Caco-2 (cell line): ENCODE data around the gene SORBS2. TPM values are rescaled to one million over a fixed set of nuclear protein-coding genes. Genes with fewer than 3 reads are reported as not detected.

Experiments
- BruUV-seq: library from RNA; stranded (reverse); fragments of 400-500 nt; replicated peaks from 2 replicates; lab custom pipeline; 2021; lab: Mats Ljungman, UMichigan
- CTCF ChIA-PET: fragments of 300-600 bp; sonication (Branson Sonifier 250); formaldehyde crosslinking; loops from one replicate; lab custom pipeline; 2022; ENCODE audit warnings: antibody characterized with exemption; lab: Charles Lee
- POLR2A ChIA-PET: fragments of 300-600 bp; sonication (Branson Sonifier 250); formaldehyde crosslinking; loops from one replicate; lab custom pipeline; 2022; ENCODE audit warnings: antibody characterized with exemption; lab: Charles Lee
- DNase-seq, 2 experiments: peaks; one replicate each; pipeline versions ENCODE4 v3.0.0 to v3.0.0-alpha.2; 2020 to 2022
- H3K27me3 ChIP-seq: replicated peaks from 2 replicates; pipeline ENCODE4 v1.6.0; 2011; ENCODE audit warnings: low read length; ENCODE audit not compliant: control insufficient read depth, insufficient read depth
- H3K36me3 ChIP-seq: 2 replicates; pipeline ENCODE4 v1.5.1; 2011; ENCODE audit warnings: low read length; ENCODE audit not compliant: control insufficient read depth, insufficient read depth
- H3K4me1 ChIP-seq: fragments of 250-450 bp; sonication (Bioruptor Pico); 2 replicates; pipeline ENCODE4 v1.5.1; 2020; ENCODE audit warnings: mild to moderate bottlenecking
- H3K4me3 ChIP-seq: 2 replicates; pipeline ENCODE4 v1.5.1; 2011; ENCODE audit warnings: low read depth, mild to moderate bottlenecking, control low read depth, low read length
- H3K9me3 ChIP-seq: fragments of 250-450 bp; sonication (Bioruptor Pico); 2 replicates; pipeline ENCODE4 v1.5.1; 2020; ENCODE audit warnings: mild to moderate bottlenecking, moderate library complexity
- H3K27ac Mint-ChIP-seq: one replicate; pipeline ENCODE4 v1.8.0; 2022; ENCODE audit warnings: mixed read lengths; ENCODE audit not compliant: unreplicated experiment
- H3K27me3 Mint-ChIP-seq: one replicate; pipeline ENCODE4 v1.8.0; 2022; ENCODE audit warnings: mixed read lengths; ENCODE audit not compliant: insufficient read depth, unreplicated experiment
- H3K36me3 Mint-ChIP-seq: one replicate; pipeline ENCODE4 v1.8.0; 2022; ENCODE audit warnings: mild to moderate bottlenecking, mixed read lengths; ENCODE audit not compliant: insufficient read depth, unreplicated experiment
- H3K4me1 Mint-ChIP-seq: one replicate; pipeline ENCODE4 v1.8.0; 2022; ENCODE audit warnings: low read depth, mixed read lengths; ENCODE audit not compliant: unreplicated experiment
- H3K4me3 Mint-ChIP-seq: one replicate; pipeline ENCODE4 v1.8.0; 2022; ENCODE audit warnings: mild to moderate bottlenecking, moderate library complexity, mixed read lengths; ENCODE audit not compliant: unreplicated experiment
- H3K9me3 Mint-ChIP-seq: one replicate; pipeline ENCODE4 v1.8.0; 2022; ENCODE audit warnings: mixed read lengths; ENCODE audit not compliant: unreplicated experiment
- intact Hi-C: fragments of 100-400 bp; cut with micrococcal nuclease; formaldehyde crosslinking; loops from one replicate; pipeline ENCODE4 v1.10.0; 2022; ENCODE audit not compliant: unreplicated experiment
- total RNA-seq: library from RNA; stranded (reverse); gene quantifications from 2 replicates; pipeline ENCODE4 v1.2.3, GENCODE V29; 2022
- TF ChIP-seq, protein P1 (sequence below), 2 experiments: fragments of 200-600 bp in 1 of 2; IDR thresholded peaks; 1 replicate in 1 of 2; 2 replicates in 1 of 2; pipeline versions ENCODE4 v1.5.1 to v1.8.0; 2011 to 2022; ENCODE audit warnings: antibody characterized with exemption in 1 of 2, control low read depth in 1 of 2, inconsistent platforms in 1 of 2, low read depth in 1 of 2, low read length in 1 of 2, mild to moderate bottlenecking in 1 of 2, moderate library complexity in 1 of 2; ENCODE audit not compliant: insufficient read depth in 1 of 2, severe bottlenecking in 1 of 2, unreplicated experiment in 1 of 2

The SORBS2 gene
- total RNA-seq, 1 experiment from 2014 or later, result 47.7 TPM

DNA sequence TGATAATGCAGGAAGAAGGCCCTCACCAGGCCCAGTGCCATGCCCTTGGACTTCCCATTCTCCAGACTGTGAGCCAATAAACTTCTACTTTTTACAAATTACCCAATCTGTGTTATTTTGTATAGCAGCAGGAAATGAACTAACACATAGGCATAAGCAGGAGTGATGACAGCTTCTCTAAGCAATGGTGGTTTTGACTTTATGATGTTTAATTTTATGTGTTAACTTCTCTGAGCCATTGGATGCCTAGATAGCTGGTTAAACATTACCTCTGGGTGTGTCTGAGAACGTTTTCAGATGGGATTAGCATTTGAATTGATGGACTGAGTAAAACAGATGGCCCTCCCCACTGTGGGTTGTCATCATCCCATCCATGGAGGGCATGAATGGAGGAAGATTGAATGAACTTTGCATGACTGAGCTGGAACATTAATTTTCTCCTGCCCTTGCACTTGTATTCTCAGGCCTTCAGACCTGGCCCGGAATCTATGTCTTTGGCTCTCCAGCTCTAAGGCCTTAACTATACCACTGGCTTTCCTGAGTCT is 262.8 kb downstream of the SORBS2 start:
- no peak overlapping the region for H3K4me3 Mint-ChIP-seq
- Histone ChIP-seq H3K36me3 (no peaks in the 10 kb centered on the region), H3K4me3 (no peak overlapping the region), H3K4me1 (no peaks in the 10 kb centered on the region), H3K9me3 (no peaks in the 10 kb centered on the region), H3K27me3 (0 out of 2 replicates have a peak, but pooled peaks cover 1% of the 10 kb centered on the region)
- TF ChIP-seq, protein P1, sequence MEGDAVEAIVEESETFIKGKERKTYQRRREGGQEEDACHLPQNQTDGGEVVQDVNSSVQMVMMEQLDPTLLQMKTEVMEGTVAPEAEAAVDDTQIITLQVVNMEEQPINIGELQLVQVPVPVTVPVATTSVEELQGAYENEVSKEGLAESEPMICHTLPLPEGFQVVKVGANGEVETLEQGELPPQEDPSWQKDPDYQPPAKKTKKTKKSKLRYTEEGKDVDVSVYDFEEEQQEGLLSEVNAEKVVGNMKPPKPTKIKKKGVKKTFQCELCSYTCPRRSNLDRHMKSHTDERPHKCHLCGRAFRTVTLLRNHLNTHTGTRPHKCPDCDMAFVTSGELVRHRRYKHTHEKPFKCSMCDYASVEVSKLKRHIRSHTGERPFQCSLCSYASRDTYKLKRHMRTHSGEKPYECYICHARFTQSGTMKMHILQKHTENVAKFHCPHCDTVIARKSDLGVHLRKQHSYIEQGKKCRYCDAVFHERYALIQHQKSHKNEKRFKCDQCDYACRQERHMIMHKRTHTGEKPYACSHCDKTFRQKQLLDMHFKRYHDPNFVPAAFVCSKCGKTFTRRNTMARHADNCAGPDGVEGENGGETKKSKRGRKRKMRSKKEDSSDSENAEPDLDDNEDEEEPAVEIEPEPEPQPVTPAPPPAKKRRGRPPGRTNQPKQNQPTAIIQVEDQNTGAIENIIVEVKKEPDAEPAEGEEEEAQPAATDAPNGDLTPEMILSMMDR (IDR thresholded peaks at IDR 0.05; ENCODE audit: insufficient read depth in 1 of 2, low read depth in 1 of 2, low read length in 1 of 2, severe bottlenecking in 1 of 2, unreplicated experiment in 1 of 2), result no peak
- H3K36me3 Mint-ChIP-seq, result no peaks in the 10 kb centered on the region
- intact Hi-C loops, result no loop called here
- DNase-seq, result no peak
- no peak overlapping the region for H3K27ac Mint-ChIP-seq
- no peaks in the 10 kb centered on the region for H3K27me3 Mint-ChIP-seq
- CTCF ChIA-PET, result no interaction called here
- no TSS peak for BruUV-seq
- no peaks in the 10 kb centered on the region for H3K9me3 Mint-ChIP-seq
- POLR2A ChIA-PET, result no interaction called here
- H3K4me1 Mint-ChIP-seq, result no peaks in the 10 kb centered on the region

DNA sequence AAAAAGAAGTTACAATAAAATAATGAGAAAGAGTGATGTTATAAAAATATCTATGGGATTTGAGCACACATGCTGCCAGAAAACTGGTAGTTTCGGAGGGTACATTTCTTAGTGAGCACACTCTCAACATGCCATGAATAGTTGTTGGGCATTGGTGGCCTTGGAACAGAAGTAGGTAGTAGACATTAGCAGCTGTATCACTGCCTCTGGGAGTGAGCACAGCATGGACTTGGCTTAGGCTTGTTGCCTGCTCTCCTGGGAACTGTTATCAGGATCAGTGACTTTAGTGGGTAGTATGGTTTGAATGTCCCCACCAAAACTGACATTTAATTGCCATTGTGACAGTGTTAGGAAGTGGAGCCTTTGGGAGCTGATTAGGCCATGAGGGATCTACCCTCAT is 263.4 kb downstream of the SORBS2 start:
- TF ChIP-seq, protein P1 (IDR thresholded peaks at IDR 0.05; ENCODE audit: insufficient read depth in 1 of 2, low read depth in 1 of 2, low read length in 1 of 2, severe bottlenecking in 1 of 2, unreplicated experiment in 1 of 2), result no peak
- no peaks in the 10 kb centered on the region for H3K4me1 Mint-ChIP-seq
- no peak overlapping the region for H3K4me3 Mint-ChIP-seq
- H3K9me3 ChIP-seq, result no peaks in the 10 kb centered on the region
- intact Hi-C loops, result no loop called here
- ChIA-PET POLR2A (no interaction called here), CTCF (no interaction called here)
- H3K36me3 ChIP-seq, result no peaks in the 10 kb centered on the region
- H3K27me3 Mint-ChIP-seq, result no peaks in the 10 kb centered on the region
- no peaks in the 10 kb centered on the region for H3K9me3 Mint-ChIP-seq
- 0 out of 2 replicates have a peak, but pooled peaks cover 1% of the 10 kb centered on the region for H3K27me3 ChIP-seq
- no TSS peak for BruUV-seq
- no peaks in the 10 kb centered on the region for H3K4me1 ChIP-seq
- DNase-seq, result no peak
- no peak overlapping the region for H3K27ac Mint-ChIP-seq
- H3K4me3 ChIP-seq, result no peak overlapping the region
- H3K36me3 Mint-ChIP-seq, result no peaks in the 10 kb centered on the region

DNA sequence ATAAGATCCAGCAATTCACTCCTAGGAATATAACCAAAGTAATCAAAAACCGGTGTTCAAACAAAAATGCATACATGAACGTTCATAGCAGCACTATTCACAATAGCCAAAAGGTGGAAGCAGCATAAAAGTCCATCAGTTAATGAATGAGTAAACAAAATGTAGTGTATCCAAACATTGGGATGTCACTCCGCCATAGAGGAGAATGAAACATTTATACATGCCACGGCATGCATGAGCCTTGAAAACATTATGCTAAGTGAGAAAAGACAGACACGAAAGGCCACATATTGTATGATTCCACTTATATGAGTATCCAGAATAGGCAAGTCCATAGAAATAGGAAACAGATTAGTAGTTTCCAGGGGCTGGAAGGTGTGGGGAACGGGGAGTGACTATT is 265.7 kb downstream of the SORBS2 start:
- Mint-ChIP-seq H3K27ac (no peak overlapping the region), H3K4me1 (no peaks in the 10 kb centered on the region), H3K4me3 (no peak overlapping the region), H3K36me3 (no peaks in the 10 kb centered on the region), H3K27me3 (peaks cover 3% of the 10 kb centered on the region), H3K9me3 (no peaks in the 10 kb centered on the region)
- intact Hi-C loops, result no loop called here
- Histone ChIP-seq H3K27me3 (no peaks in the 10 kb centered on the region), H3K4me3 (no peak overlapping the region), H3K4me1 (no peaks in the 10 kb centered on the region), H3K36me3 (no peaks in the 10 kb centered on the region), H3K9me3 (no peaks in the 10 kb centered on the region)
- ChIA-PET CTCF (no interaction called here), POLR2A (no interaction called here)
- TF ChIP-seq, protein P1 (IDR thresholded peaks at IDR 0.05; ENCODE audit: insufficient read depth in 1 of 2, low read depth in 1 of 2, low read length in 1 of 2, severe bottlenecking in 1 of 2, unreplicated experiment in 1 of 2), result no peak
- DNase-seq, result no peak
- no TSS peak for BruUV-seq
